ENCODE results near the gene ENO2. TPM values are rescaled to one million over a fixed set of nuclear protein-coding genes. Genes with fewer than 3 reads are reported as not detected.

The ENO2 gene
- total RNA-seq, 1 donor from 2014 or later: 33.7 TPM

DNA sequence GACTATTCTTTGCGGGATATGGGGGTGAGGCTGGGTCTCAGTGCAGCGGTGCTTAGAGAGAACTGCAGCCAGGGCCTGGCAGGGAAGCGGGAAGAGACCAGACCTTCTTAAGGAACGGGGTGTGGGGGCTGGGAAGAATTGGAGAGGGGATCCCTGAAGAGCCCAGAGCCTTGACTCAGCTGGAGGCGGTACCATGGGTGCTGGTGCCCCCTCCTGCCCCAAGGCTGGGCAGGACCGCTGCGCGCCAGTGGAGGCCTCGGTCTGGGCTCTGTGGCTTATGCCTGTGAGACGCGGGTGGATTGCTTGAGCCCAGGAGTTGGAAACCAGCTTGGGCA, 27.9 kb downstream of the ENO2 start:
- TF ChIP-seq, protein P1, sequence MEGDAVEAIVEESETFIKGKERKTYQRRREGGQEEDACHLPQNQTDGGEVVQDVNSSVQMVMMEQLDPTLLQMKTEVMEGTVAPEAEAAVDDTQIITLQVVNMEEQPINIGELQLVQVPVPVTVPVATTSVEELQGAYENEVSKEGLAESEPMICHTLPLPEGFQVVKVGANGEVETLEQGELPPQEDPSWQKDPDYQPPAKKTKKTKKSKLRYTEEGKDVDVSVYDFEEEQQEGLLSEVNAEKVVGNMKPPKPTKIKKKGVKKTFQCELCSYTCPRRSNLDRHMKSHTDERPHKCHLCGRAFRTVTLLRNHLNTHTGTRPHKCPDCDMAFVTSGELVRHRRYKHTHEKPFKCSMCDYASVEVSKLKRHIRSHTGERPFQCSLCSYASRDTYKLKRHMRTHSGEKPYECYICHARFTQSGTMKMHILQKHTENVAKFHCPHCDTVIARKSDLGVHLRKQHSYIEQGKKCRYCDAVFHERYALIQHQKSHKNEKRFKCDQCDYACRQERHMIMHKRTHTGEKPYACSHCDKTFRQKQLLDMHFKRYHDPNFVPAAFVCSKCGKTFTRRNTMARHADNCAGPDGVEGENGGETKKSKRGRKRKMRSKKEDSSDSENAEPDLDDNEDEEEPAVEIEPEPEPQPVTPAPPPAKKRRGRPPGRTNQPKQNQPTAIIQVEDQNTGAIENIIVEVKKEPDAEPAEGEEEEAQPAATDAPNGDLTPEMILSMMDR (IDR thresholded peaks at IDR 0.05; ENCODE audit: insufficient read depth, low read length, poor library complexity, severe bottlenecking): no peak
- Histone ChIP-seq H3K4me3 (ENCODE audit: low read depth, low read length) (no peak overlapping the region), H3K36me3 (ENCODE audit: control insufficient read depth, insufficient read depth, low read length) (peaks cover 3% of the 10 kb centered on the region), H3K27me3 (ENCODE audit: control insufficient read depth, insufficient read depth, low read length) (no peaks in the 10 kb centered on the region)
- no peak for DNase-seq (ENCODE audit: low read depth)

DNA sequence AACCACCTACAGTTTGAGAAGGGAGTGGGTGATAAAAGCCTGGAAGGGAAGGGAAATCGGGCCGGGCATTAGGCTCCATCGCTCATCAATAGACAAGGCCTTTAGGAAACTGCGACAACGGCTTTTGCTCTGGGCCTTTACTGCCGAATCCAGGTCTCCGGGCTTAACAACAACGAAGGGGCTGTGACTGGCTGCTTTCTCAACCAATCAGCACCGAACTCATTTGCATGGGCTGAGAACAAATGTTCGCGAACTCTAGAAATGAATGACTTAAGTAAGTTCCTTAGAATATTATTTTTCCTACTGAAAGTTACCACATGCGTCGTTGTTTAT, 29.0 kb downstream of the ENO2 start:
- H3K4me3 ChIP-seq (ENCODE audit: low read depth, low read length): no peak overlapping the region
- TF ChIP-seq, protein P1 (IDR thresholded peaks at IDR 0.05; ENCODE audit: insufficient read depth, low read length, poor library complexity, severe bottlenecking): no peak
- peak; percentile 70 for DNase-seq (ENCODE audit: low read depth)
- no peaks in the 10 kb centered on the region for H3K27me3 ChIP-seq (ENCODE audit: control insufficient read depth, insufficient read depth, low read length)
- peaks cover 3% of the 10 kb centered on the region for H3K36me3 ChIP-seq (ENCODE audit: control insufficient read depth, insufficient read depth, low read length)

DNA sequence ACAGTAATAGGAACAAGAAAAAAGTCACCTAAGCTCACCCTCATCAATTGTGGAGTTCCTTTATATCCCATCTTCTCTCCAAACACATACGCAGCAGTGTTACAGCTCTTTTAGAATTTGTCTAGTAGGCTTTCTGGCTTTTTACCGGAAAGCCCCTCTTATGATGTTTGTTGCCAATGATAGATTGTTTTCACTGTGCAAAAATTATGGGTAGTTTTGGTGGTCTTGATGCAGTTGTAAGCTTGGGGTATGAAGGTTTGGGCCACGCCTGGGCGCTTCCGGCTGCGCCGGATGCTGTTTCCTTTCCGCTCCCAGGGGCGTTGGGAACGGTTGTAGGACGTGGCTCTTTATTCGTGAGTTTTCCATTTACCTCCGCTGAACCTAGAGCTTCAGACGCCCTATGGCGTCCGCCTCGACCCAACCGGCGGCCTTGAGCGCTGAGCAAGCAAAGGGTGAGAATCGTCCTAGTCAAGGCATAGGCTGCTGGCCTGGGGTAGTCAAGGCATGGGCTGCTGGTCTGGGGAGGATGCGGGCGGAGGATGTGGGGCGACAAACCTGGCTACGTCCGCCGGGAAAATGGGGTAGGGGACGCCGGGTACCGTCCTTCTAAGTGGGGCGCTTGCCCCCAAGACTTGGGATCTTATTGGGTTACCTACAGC, 29.5 kb downstream of the ENO2 start, which contains the start of the genes C12orf57 and RNU7-1:
C12orf57 (plus strand) TSS at position 301 of the 659 bp plus-strand sequence; CDS start at position 401, 100 bp downstream.
RNU7-1 (plus strand) TSS at position 95 of the 659 bp plus-strand sequence.
- Histone ChIP-seq H3K4me3 (ENCODE audit: low read depth, low read length) (peak within 1 kb of the TSS; percentile 65), H3K36me3 (ENCODE audit: control insufficient read depth, insufficient read depth, low read length) (peaks cover 3% of the 10 kb centered on the region), H3K27me3 (ENCODE audit: control insufficient read depth, insufficient read depth, low read length) (no peaks in the 10 kb centered on the region)
- TF ChIP-seq, protein P1 (IDR thresholded peaks at IDR 0.05; ENCODE audit: insufficient read depth, low read length, poor library complexity, severe bottlenecking): no peak
- peak; percentile 81 for DNase-seq (ENCODE audit: low read depth)

DNA sequence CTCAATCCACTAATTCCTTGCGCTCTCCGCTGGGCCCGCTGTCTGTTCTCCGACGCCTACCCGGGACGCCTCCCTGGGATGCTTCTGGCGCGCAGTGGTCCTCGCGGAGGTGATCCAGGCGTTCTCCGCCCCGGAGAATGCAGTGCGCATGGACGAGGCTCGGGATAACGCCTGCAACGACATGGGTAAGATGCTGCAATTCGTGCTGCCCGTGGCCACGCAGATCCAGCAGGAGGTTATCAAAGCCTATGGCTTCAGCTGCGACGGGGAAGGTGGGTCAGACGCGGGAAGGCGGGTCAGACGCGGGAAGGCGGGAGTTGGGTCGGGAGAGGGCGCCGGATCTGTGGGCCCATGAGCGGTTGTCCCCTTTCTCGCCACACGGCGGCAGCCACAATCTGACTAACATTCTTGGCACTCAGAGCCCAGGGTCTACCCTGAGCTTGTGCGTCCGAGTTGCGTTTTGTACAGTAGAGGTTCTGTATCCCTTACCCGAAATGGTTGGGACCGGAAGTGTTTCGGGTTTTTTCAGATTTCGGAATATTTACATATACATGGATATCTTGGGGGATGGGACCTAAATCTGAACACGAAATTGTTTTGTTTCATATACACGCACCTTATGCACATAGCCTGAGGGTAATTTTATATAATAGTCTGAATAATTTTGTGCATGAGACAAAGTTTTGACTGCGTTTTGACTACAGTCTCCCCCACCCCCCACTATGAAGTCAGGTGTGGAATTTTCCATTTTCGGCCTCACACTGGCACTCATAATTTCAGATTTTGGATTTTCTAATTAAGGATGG, 30.2 kb downstream of the ENO2 start:
- peak; percentile 61 for DNase-seq (ENCODE audit: low read depth)

DNA sequence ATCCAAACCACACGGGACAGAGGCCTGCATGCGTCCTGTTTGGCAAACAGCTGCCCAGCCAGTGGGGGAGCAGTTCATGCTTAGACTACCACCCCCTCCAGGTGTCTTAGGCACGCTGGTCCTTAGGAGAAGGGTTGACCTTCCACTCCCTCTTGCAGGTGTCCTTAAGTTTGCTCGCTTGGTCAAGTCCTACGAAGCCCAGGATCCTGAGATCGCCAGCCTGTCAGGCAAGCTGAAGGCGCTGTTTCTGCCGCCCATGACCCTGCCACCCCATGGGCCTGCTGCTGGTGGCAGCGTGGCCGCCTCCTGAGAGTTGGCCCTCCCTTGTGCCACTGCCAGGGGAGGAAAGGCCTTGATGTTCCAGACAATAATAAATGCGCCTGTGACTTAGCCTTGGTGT, 31.2 kb downstream of the ENO2 start:
- no peak for DNase-seq (ENCODE audit: low read depth)
- no peaks in the 10 kb centered on the region for H3K27me3 ChIP-seq (ENCODE audit: control insufficient read depth, insufficient read depth, low read length)
- peak overlapping the region; percentile 23 for H3K4me3 ChIP-seq (ENCODE audit: low read depth, low read length)
- TF ChIP-seq, protein P1 (IDR thresholded peaks at IDR 0.05; ENCODE audit: insufficient read depth, low read length, poor library complexity, severe bottlenecking): no peak
- peaks cover 1% of the 10 kb centered on the region for H3K36me3 ChIP-seq (ENCODE audit: control insufficient read depth, insufficient read depth, low read length)

More for the DNA sequence above, 30.2 kb downstream of the ENO2 start:
- peak overlapping the region; percentile 65 for H3K4me3 ChIP-seq (ENCODE audit: low read depth, low read length)
- TF ChIP-seq, protein P1 (IDR thresholded peaks at IDR 0.05; ENCODE audit: insufficient read depth, low read length, poor library complexity, severe bottlenecking): peak; percentile 91
- peaks cover 1% of the 10 kb centered on the region for H3K36me3 ChIP-seq (ENCODE audit: control insufficient read depth, insufficient read depth, low read length)
- no peaks in the 10 kb centered on the region for H3K27me3 ChIP-seq (ENCODE audit: control insufficient read depth, insufficient read depth, low read length)

Data from kidney epithelial cell (primary cell).